IMR-90 (cell line): ENCODE measurements around the gene TPD52L2. TPM values are rescaled to one million over a fixed set of nuclear protein-coding genes. Genes with fewer than 3 reads are reported as not detected.

Experiments used
- ATAC-seq: fragments of 200-7000 bp; cut with Tn5 transposase; 2 replicates; pipeline ENCODE4 v1.9.1; 2020; ENCODE audit warnings: low read depth, mild to moderate bottlenecking, moderate library complexity
- BruUV-seq: library from RNA; stranded (reverse); fragments of 400-500 nt; replicated peaks from 2 replicates; lab custom pipeline; 2021; lab: Mats Ljungman, UMichigan
- CTCF ChIA-PET: fragments of 300-600 bp; formaldehyde crosslinking; extraction: SDS; loops from one replicate; lab custom pipeline; 2021; ENCODE audit warnings: antibody characterized with exemption; lab: Yijun Ruan, JAX
- POLR2A ChIA-PET: fragments of 300-600 bp; sonication (Branson Sonifier 250); formaldehyde crosslinking; loops from one replicate; lab custom pipeline; 2022; ENCODE audit warnings: antibody characterized with exemption; ENCODE audit not compliant: unreplicated experiment; lab: Charles Lee
- DNase-seq: peaks from one replicate; pipeline ENCODE4 v3.0.0; 2013
- H2AFZ ChIP-seq: replicated peaks from 2 replicates; pipeline ENCODE3; 2013; ENCODE audit warnings: low read length, mild to moderate bottlenecking; ENCODE audit not compliant: poor library complexity
- H2AK5ac ChIP-seq: 2 replicates; pipeline ENCODE4 v1.6.1; 2013; ENCODE audit warnings: low read depth, low read length, inconsistent platforms
- H2AK9ac ChIP-seq: replicated peaks from 2 replicates; pipeline ENCODE3; 2013; ENCODE audit warnings: mild to moderate bottlenecking, low read depth, low read length, moderate library complexity; ENCODE audit not compliant: poor library complexity
- H2BK120ac ChIP-seq: 2 replicates; pipeline ENCODE4 v1.6.1; 2013; ENCODE audit warnings: low read depth, low read length, inconsistent platforms
- H2BK15ac ChIP-seq: 3 replicates; pipeline ENCODE4 v1.6.1; 2013; ENCODE audit warnings: low read depth, low read length, inconsistent platforms
- H2BK20ac ChIP-seq: 2 replicates; pipeline ENCODE4 v1.6.1; 2013; ENCODE audit warnings: low read depth, mild to moderate bottlenecking, inconsistent platforms, low read length, moderate library complexity
- H2BK5ac ChIP-seq: 2 replicates; pipeline ENCODE4 v1.6.1; 2013; ENCODE audit warnings: mild to moderate bottlenecking, low read depth, low read length, inconsistent platforms; ENCODE audit not compliant: poor library complexity, severe bottlenecking
- H3K14ac ChIP-seq: replicated peaks from 2 replicates; pipeline ENCODE4 v1.6.1; 2013; ENCODE audit warnings: low read depth, low read length, inconsistent platforms
- H3K18ac ChIP-seq: 2 replicates; pipeline ENCODE4 v1.6.1; 2013; ENCODE audit warnings: low read depth, low read length, control low read depth
- H3K23ac ChIP-seq: 2 replicates; pipeline ENCODE4 v1.6.1; 2013; ENCODE audit warnings: low read depth, low read length, inconsistent platforms
- H3K27ac ChIP-seq: 2 replicates; pipeline ENCODE4 v1.5.1; 2013; ENCODE audit warnings: mild to moderate bottlenecking, control low read depth, low read length; ENCODE audit not compliant: insufficient read depth
- H3K27me3 ChIP-seq: 2 replicates; pipeline ENCODE4 v1.6.1; 2013; ENCODE audit warnings: low read length; ENCODE audit not compliant: control insufficient read depth, insufficient read depth
- H3K36me3 ChIP-seq: 2 replicates; pipeline ENCODE4 v1.6.1; 2013; ENCODE audit warnings: low read length, mixed read lengths; ENCODE audit not compliant: control insufficient read depth, insufficient read depth
- H3K4ac ChIP-seq: 2 replicates; pipeline ENCODE4 v1.6.1; 2013; ENCODE audit warnings: low read depth, low read length, inconsistent platforms
- H3K4me1 ChIP-seq: 2 replicates; pipeline ENCODE4 v1.6.1; 2013; ENCODE audit warnings: low read length, mixed read lengths; ENCODE audit not compliant: control insufficient read depth, insufficient read depth
- H3K4me2 ChIP-seq: 2 replicates; pipeline ENCODE4 v1.6.1; 2013; ENCODE audit warnings: low read depth, mild to moderate bottlenecking, control low read depth, low read length, moderate library complexity
- H3K4me3 ChIP-seq: 2 replicates; pipeline ENCODE4 v1.5.1; 2013; ENCODE audit warnings: low read depth, mild to moderate bottlenecking, control low read depth, low read length, moderate library complexity; ENCODE audit not compliant: insufficient read depth
- H3K56ac ChIP-seq: 2 replicates; pipeline ENCODE4 v1.6.1; 2013; ENCODE audit warnings: low read length, inconsistent platforms; ENCODE audit not compliant: insufficient read depth; ENCODE audit errors: extremely low read depth
- H3K79me1 ChIP-seq, 2 experiments: 2 replicates each; pipeline ENCODE4 v1.6.1; 2013; ENCODE audit warnings: low read length in 2 of 2, inconsistent platforms in 1 of 2, low read depth in 1 of 2
- H3K9ac ChIP-seq: 2 replicates; pipeline ENCODE4 v1.6.1; 2013; ENCODE audit warnings: low read depth, low read length, control low read depth
- H3K9me1 ChIP-seq: 2 replicates; pipeline ENCODE4 v1.6.1; 2013; ENCODE audit warnings: low read length, inconsistent platforms; ENCODE audit not compliant: insufficient read depth
- H3K9me3 ChIP-seq: 2 replicates; pipeline ENCODE4 v1.6.1; 2013; ENCODE audit warnings: low read length; ENCODE audit not compliant: control insufficient read depth, insufficient read depth
- H4K20me1 ChIP-seq: 2 replicates; pipeline ENCODE4 v1.6.1; 2013; ENCODE audit warnings: low read length, inconsistent platforms; ENCODE audit not compliant: insufficient read depth
- H4K5ac ChIP-seq: 2 replicates; pipeline ENCODE4 v1.6.1; 2013; ENCODE audit warnings: mild to moderate bottlenecking, low read depth, low read length, control low read depth
- H4K8ac ChIP-seq, 2 experiments: 2 replicates each; pipeline ENCODE4 v1.6.1; 2013; ENCODE audit warnings: low read depth in 2 of 2, low read length in 2 of 2, control low read depth in 1 of 2, inconsistent platforms in 1 of 2
- H4K91ac ChIP-seq: 2 replicates; pipeline ENCODE4 v1.6.1; 2013; ENCODE audit warnings: low read depth, low read length, inconsistent platforms; ENCODE audit not compliant: insufficient read depth
- BHLHE40 ChIP-seq: fragments of 150-350 bp; IDR thresholded peaks from 2 replicates; pipeline ENCODE4 v1.6.1; 2016; ENCODE audit warnings: mild to moderate bottlenecking, low read depth, low read length
- CTCF ChIP-seq: conservative IDR thresholded peaks from 2 replicates; pipeline ENCODE4 v1.5.1; 2012; ENCODE audit warnings: mild to moderate bottlenecking, low read depth, low read length, improper control_type of control experiment
- ELK1 ChIP-seq: fragments of 150-350 bp; IDR thresholded peaks from 2 replicates; pipeline ENCODE4 v1.6.1; 2016; ENCODE audit warnings: low read depth, mild to moderate bottlenecking, low read length, moderate library complexity, borderline replicate concordance
- FOS ChIP-seq: fragments of 150-350 bp; IDR thresholded peaks from 2 replicates; pipeline ENCODE4 v1.6.1; 2016; ENCODE audit warnings: low read depth, low read length
- NFE2L2 ChIP-seq: fragments of 150-350 bp; IDR thresholded peaks from 2 replicates; pipeline ENCODE4 v1.6.1; 2016; ENCODE audit warnings: low read depth, mild to moderate bottlenecking, low read length
- RAD21 ChIP-seq: IDR thresholded peaks from 2 replicates; pipeline ENCODE4 v1.6.1; 2012; ENCODE audit warnings: low read length, improper control_type of control experiment
- RCOR1 ChIP-seq: IDR thresholded peaks from 2 replicates; pipeline ENCODE4 v1.6.1; 2012; ENCODE audit warnings: mild to moderate bottlenecking, low read length, improper control_type of control experiment; ENCODE audit not compliant: insufficient replicate concordance
- RFX5 ChIP-seq: IDR thresholded peaks from 2 replicates; pipeline ENCODE4 v1.8.0; 2012; ENCODE audit warnings: low read depth, mild to moderate bottlenecking, low read length, moderate library complexity
- SMC3 ChIP-seq: fragments of 150-350 bp; IDR thresholded peaks from 2 replicates; pipeline ENCODE4 v1.6.1; 2016; ENCODE audit warnings: low read depth, mild to moderate bottlenecking, antibody characterized with exemption, low read length, moderate library complexity
- WGBS, 2 experiments: methylation state at CpG; one replicate each; pipeline versions ENCODE4 v1.1.5 to v1.1.7; 2013; ENCODE audit warnings: missing lambda C conversion rate in 2 of 2; ENCODE audit not compliant: insufficient read length in 1 of 2; ENCODE audit errors: extremely low coverage in 2 of 2; 5-methylcytosine and 5-hydroxymethylcytosine counted together
- dilution Hi-C: fragments of 300-500 bp; cut with HindIII; formaldehyde crosslinking; loops from one replicate; pipeline ENCODE4 v1.14.3; 2018; ENCODE audit warnings: low sequenced_read_pairs; ENCODE audit not compliant: unreplicated experiment
- in situ Hi-C: fragments of 300-500 bp; cut with MboI; formaldehyde crosslinking; loops from 3 replicates; pipeline ENCODE4 v1.14.3; 2019; ENCODE audit warnings: low sequenced_read_pairs, inconsistent platforms, mixed read lengths
- intact Hi-C: fragments of 100-400 bp; cut with micrococcal nuclease; formaldehyde crosslinking; loops from 2 replicates; pipeline ENCODE4 v1.10.0; 2022
- polyA plus RNA-seq, 3 experiments: library from polyadenylated mRNA; depleted of rRNA; stranded (reverse); fragments of >200 nt; gene quantifications; 2 replicates each; pipeline ENCODE4 v1.2.3, GENCODE V29; 2012; ENCODE audit warnings: low replicate concordance in 1 of 3
- total RNA-seq: library from RNA; depleted of rRNA; stranded (reverse); fragments of >200 nt; gene quantifications from 2 replicates; pipeline ENCODE4 v1.2.3, GENCODE V29; 2012

TPD52L2 gene
- total and polyA plus RNA-seq, 2 of the 4 experiments (the other 2 are of a cell fraction): 113 to 189 TPM

GRCh38 chr20:63923651-63924050, 58.6 kb downstream of the TPD52L2 start:
- peaks cover 76% of the 10 kb centered on the region for H4K20me1 ChIP-seq
- DNase-seq: no peak
- H2AFZ ChIP-seq: no peak overlapping the region
- H3K4me1 ChIP-seq: no peaks in the 10 kb centered on the region
- no peak overlapping the region for H3K27ac ChIP-seq
- peaks cover 22% of the 10 kb centered on the region for H3K36me3 ChIP-seq
- H3K4ac ChIP-seq: no peak overlapping the region
- H3K23ac ChIP-seq: no peak overlapping the region
- no peak overlapping the region for H3K18ac ChIP-seq
- H3K27me3 ChIP-seq: no peaks in the 10 kb centered on the region
- no peaks in the 10 kb centered on the region for H3K9me3 ChIP-seq
- in situ Hi-C loops (no loop called here), dilution Hi-C loops (no loop called here), intact Hi-C loops (no loop called here)
- H3K79me1 ChIP-seq: peaks cover 30 to 78% of the 10 kb centered on the region in 2 experiments
- H4K8ac ChIP-seq: no peak overlapping the region
- ChIA-PET POLR2A (no interaction called here), CTCF (no interaction called here)
- H2BK20ac ChIP-seq: no peak overlapping the region
- H2BK15ac ChIP-seq: no peak overlapping the region
- H3K56ac ChIP-seq: no peak overlapping the region
- no peak overlapping the region for H3K4me2 ChIP-seq
- BruUV-seq: no TSS peak
- ATAC-seq: no peak
- H3K14ac ChIP-seq: no peak overlapping the region
- TF ChIP-seq NFE2L2: no peak
- TF ChIP-seq SMC3: no peak
- no peak for TF ChIP-seq CTCF
- TF ChIP-seq RFX5: no peak
- no peak for TF ChIP-seq RCOR1
- no peak for TF ChIP-seq FOS
- no peak for TF ChIP-seq BHLHE40
- no peak for TF ChIP-seq ELK1
- no peak for TF ChIP-seq RAD21
- no peak overlapping the region for H2AK5ac ChIP-seq
- no peak overlapping the region for H3K4me3 ChIP-seq
- no peak overlapping the region for H2BK120ac ChIP-seq
- no peak overlapping the region for H2AK9ac ChIP-seq
- H3K9ac ChIP-seq: no peak overlapping the region
- no CpG with 5 or more reads among the region's 8 CpGs for WGBS, 2 experiments
- H2BK5ac ChIP-seq: no peak overlapping the region
- H4K5ac ChIP-seq: no peak overlapping the region
- H3K9me1 ChIP-seq: no peaks in the 10 kb centered on the region
- H4K91ac ChIP-seq: no peak overlapping the region
